Cerebellar nuclear complex (tissue), 1 donor: ENCODE results near the gene LIMCH1.

Experiments used
- DNase-seq, 2 experiments: peaks; one replicate each; lab custom pipeline; 2025; lab: John Stamatoyannopoulos, UW

The LIMCH1 gene

DNA sequence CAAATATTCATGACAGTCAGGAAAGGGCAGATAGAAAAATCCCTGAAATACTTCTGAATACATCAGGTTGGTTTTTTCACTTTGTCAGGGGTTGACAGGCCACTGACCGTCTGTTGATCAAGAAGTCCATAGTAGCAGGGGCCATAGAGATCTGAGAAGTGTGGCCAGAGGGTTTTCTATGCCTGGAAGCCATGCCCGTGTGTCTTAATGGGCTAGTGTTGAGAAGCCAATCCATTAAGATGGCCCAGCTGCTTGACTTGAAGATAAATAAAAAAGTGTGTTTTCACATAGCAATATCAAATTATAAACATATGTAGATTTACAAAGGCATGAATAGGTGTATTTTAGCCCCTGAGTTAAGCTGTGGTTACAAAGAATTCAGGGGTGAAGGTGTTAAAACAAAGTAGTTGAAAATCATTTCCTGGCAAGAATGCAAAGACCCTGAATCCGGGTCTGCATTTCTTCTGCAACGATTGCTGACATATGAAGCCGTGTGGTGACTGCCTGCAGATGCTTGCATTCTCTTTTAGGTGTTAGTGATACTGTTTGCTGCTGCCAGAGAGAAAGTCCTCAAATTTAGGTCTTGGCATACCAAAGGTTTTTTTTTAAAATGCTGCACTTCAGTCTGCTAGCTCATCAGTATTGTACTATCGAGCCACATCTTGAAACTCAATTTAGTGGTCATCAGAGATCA lies 9.3 kb upstream of the LIMCH1 start:
- DNase-seq = no peak

DNA sequence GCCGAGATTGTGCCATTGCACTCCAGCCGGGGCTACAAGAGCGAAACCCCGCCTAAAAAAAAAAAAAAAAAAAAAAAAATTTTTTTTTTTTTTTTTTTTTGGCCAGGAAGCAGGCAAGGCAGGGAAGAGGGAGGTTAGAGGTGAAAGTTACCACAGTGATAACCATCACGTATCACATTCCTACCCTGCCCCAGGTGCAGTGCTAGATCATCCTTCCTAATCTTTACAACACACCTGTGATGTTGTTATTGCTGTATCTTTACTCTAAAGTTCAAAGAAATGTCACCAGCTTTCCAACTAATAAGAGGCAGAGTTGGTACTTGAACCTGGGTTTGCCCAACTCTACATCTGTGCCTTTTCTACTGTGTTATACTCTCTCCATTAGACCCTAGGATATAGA lies 7.2 kb upstream of the LIMCH1 start:
- DNase-seq = no peak

DNA sequence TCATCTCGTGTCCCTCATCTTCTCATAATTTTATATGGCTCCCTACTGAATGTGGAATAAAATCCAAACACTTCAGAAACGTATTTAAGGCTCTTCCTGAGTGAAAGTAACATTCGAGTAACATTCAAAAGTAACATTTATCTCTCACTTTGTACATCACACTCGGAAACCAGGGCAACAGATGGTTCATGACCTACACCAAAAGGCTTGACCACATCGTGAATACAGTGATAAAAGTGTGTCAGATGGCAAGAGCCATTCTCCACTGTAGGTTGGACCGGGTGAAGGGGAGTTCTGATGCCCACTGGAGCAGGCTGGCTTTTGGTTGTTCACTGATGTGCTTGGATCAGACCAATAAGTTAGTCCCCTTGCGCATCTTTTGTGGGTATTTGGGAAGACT lies 5.6 kb upstream of the LIMCH1 start:
- no peak for DNase-seq

DNA sequence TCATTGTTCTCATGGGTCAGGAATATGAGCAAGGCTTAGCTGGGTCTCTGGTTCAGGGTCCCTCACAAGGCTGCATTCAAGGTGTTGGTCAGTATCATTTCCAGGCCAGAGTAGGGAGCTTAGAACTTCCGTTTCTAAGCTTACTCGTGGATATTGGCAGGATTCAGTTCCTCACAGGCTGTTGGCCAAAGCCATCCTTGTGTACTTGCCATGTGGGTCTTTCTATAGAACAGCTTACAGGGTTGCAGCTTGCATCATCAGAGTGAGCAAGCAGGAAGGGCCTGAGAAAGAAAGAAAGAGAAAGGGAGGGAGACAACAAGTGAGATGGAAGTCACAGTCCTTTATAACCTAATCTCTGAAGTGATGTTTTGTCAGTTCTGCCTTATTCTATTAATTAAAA lies 5.1 kb upstream of the LIMCH1 start:
- DNase-seq = no peak

DNA sequence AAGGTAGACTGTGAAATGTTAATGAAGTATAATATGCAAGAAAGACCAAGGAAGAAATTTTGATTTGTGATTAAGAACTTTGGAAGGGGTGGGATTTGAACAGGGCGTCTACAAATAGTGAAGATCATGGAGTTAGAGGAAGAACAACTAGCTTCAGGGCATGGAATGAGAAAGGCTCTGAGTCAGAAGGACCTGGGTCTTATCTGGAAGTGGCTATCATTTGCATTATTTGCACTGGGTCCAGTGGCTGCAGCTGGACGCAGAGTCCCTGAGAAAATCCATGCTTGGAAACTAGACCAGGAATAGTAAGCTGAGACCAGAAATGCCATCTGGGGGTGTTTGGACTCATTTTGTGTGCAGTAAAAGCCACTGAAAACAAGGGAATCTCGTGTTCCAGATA lies 4.3 kb upstream of the LIMCH1 start:
- DNase-seq = no peak

DNA sequence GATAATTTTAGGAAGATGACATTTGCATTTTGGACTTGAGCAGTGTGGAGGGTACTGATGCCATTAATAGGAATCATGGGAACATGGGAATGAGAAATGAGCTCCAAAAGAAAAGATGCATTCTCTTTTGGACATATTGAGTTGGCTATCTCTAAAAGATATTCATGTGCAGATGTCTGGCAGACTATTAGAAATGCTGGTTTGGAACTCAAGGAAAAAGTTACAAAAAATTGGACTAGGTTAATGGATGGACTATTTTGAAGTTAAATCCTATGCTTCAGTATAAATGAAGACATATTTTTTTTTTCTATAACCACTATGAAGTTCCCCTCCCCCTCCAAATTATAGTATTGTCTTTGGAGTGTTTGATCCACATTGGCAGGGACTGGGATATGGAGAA lies 3.6 kb upstream of the LIMCH1 start:
- DNase-seq = no peak

DNA sequence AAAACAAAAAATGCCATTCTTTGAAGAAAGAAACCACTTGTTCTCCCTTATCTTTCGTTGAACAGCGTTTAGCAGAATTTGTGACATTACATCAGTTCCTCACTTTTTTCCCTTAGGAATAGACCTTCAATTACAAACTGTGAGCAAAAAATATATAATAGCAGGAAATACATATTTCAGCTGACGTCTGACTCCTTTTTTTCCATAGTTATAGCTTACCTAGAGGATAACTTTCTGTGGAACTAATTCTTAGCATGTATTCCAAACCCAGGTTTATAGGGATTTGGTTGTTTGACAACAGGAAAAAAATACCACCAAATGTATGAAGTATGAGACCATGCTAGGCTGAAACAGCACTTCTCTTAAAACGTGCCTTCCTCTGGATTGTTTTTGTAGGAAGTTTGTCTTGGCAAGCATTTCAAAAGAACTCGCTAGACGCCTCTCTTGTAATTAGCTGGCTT lies 2.0 kb upstream of the LIMCH1 start:
- DNase-seq = no peak

DNA sequence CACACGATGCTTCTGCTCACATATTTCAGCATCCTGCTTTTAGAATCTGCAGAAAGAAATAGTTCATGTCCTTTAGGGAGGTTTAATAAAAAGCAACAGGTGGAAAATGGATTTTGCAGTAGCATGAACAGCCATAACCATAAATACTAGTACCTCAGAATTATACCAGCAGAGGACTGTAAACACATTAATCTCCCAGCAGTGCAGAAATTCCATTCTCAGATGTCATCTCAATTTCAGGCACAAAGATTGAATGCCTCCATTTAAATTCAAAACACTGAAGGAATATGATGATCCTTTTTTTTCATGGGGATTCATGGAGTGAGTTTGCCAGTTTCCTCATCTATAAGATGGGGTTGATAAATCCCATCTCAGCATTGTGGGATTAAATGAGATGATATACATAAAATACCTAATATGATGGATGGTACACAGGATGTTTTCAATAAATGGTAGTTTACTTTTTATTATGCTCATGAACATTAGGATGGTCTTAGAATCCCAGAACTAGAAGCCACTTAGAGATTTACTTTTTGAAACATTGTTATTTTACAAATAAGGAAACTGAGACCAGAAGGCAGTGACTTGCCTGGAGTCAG lies 566 bp upstream of the LIMCH1 start:
- no peak for DNase-seq

DNA sequence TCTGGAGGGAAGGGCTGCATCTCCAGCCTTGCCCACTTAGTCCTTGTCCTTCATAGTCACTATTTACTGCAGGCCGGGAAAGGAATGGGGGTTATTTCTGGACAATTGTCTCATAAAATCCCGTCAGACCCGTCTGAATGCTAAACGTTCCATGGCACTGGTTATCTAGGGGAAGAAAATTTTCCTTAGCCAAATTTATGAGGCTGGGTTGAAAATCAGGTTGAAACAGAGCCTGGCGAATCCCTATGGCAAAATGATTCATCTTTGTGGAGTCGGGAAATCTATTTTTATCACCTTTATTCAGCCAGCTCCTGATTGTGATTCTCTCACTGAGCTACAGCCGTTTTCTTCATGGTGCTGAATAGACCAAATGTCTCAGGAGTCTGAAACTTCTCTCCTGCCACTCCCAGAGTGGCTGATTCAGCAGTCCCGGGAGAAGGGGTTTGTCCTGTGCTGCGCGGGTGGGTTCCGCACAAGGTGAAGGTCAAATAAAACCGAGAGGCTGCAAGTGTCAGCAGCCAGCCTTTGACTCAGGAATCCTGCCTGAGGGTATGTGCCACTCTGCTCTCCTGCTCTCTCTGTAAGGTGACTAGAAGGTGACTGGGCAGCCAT lies 1.0 kb downstream of the LIMCH1 start:
- no peak for DNase-seq

DNA sequence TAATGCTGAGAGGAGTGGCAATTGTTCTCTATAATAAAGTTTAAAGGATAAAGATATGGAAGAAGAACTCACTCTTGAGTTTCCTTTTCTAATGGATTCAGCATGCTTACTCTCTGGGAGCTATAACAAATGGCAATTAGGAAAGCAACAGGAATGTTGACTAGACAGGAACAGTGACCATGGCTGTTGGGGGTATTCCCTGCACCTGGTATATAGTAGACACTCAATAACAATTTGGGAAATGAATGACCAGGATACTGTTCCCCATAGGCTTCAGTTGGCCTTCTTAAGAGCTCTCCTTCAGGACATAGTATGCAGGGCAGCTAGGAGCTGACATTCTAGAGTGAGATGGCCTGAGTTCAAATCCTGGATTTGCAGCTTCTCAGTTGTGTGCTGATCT lies 1.8 kb downstream of the LIMCH1 start:
- DNase-seq = no peak

DNA sequence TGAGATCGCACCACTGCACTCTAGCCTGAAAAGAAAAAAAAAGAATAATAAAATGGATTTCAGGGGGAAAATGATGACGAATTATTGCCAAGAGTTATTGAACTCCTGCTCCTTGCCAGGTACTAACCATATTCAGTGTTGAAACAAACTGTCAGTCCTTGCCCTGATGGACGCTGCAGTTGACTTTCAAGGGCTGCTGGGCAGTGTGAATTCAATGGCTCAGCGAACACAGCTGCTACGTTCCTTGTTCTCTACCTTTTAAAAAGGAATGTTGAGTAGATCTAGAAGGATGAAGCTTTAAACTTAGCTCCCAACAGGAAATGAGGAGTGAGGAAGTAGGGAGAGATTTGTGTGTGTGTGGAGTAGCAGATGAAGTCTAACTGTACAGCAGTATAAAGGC lies 2.7 kb downstream of the LIMCH1 start:
- no peak for DNase-seq

DNA sequence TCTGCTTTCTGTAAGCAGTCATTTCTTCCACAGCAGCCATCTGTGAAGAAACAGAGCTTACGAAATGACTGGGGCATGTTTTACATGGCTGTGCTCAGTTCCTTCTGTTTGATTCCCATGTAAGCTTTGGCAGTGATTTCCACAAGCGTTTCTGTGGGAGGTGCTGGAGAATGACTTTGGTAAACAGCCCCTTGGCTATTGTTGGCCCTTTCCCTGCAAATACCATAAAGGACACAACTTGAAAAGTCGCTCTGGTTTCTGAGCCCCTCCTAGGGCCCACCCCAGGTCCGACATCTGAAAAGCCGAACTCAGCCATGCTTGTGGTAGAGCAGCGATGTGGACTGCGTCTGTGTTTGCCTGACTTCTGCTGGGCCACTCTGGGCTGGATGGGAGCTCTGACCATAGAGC lies 3.7 kb downstream of the LIMCH1 start:
- no peak for DNase-seq

DNA sequence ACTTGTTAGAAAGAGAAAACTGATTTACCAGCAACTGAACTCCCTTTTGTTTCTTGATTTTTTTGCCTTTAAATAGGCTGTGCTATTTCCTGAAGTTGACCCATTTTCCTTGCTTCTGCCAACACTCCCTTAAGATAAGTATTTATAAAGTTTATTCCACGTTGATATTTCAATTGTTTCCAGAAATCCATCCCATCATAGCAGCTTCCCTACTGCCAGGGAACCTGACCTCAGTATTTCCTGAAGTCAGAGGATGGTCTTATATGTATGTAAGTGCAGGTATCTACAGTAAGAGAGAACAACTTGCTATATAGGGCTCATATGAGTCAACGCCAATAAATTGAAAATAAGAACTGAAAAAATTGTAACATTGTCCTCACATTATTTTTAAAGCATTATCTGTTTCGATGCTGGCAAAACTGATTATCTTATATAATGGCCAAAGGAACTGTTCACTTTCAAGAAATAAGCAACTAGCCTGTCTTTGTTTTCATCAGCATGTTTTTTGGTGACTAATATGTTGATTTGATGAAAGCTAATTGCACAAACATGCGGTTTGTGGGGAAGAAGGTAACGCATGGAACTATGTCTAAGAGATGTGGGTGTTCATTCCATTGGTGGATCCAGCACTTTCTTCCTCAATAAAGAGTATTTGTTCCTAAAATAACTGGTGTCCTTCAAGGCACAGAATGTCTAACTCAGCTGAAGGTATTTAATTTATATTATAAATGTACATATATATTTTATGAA lies 4.7 kb downstream of the LIMCH1 start:
- no peak for DNase-seq

DNA sequence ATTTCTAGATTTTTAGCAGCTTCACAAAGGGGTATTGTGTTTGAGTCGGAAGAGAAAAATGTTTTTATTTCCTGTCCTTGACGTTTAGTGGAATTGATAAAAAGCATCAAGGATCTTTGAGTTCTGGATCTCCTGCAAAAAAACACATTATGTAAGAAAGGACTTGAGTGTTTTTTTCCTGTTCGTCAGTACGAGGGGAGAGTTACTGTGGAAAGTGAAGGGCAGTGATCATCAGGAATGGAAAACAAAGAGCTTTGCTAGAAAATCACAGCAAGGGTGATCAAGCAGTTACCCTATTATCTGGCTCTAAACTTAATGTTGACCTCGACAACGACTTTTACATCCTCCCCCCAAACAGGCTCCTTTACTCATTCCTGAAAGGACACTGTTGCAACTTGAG lies 7.3 kb downstream of the LIMCH1 start:
- no peak for DNase-seq

DNA sequence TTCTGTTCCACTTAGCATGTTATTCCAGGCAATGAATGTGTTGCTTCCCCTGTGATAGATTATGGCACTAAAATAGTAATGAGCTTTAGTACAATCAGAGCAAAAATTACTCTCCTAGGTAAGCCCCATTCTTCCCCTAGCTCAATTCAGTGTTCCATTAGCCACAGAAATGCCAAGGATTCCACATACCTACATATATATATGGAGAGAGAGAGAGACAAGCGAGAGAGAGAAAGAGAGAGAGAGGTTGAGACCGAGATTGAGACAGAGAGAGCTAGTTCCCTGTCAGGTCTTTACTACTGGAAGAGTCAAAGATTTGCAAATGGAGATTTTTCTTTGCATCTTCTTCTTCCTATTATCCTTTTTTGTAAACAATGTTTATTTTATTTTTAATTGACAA lies 8.7 kb downstream of the LIMCH1 start:
- DNase-seq = no peak

DNA sequence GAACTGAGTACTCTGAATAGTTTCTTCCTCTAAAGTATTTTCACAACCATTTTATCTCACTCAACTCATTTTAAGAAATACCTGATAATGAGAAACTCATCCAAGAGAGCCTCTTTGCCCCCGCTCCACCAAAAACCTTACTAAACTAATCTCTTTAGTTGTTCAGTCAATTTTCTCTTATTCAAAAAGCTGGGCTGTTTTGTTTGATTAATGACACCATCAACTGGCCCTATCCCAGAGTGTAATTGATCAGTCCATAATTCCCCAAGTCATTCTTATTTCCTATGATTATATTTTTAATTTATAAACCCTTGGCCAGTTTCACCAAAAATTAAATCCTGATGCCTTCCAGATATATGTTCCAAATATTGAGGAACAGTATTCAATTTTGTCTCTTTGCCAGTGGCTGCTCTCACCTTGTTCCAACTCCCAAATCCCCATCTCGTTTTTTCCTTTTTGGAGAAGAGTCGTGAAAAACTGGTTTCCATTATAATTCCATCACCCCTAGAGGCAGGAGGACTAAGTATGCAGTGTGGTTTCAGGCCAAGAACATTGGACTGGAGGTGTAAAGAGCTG lies 10.4 kb downstream of the LIMCH1 start:
- no peak for DNase-seq

DNA sequence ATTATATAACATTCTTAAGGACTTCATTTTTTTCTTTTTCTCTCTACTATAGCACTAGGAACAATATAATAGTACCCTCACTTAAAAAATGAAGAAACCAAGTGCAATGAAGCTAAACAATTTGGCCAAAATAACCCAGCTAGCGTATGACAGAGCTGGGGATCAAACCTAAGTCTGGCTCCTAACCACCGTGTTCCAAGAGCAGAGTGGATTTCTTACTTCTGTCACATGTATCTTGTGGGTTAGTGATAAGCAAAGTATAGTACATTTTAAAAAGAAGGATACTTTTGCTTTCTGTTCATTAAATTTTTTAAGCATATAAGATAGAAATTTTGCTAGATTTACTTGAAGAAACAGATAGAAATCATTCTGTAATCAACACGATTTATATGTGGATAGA lies 11.5 kb downstream of the LIMCH1 start:
- no peak for DNase-seq

DNA sequence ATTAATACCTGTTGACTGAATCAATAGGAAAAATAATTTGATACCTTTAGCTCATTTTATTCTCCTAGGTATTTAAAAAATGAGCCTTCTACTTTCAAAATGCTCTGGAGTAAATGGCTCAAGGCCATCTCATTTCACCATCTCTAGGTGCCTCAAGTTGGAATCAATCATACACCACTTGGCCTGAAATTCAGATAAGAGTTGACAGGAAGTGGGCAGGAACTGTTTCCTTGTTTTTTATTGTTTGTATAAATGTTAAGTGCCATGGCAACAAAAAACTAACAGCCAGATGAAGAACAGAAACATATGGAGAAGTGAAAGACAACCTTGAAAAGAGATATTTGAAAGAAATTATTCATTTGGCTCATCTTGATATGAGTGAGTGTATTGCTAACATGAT lies 12.4 kb downstream of the LIMCH1 start:
- DNase-seq = no peak

DNA sequence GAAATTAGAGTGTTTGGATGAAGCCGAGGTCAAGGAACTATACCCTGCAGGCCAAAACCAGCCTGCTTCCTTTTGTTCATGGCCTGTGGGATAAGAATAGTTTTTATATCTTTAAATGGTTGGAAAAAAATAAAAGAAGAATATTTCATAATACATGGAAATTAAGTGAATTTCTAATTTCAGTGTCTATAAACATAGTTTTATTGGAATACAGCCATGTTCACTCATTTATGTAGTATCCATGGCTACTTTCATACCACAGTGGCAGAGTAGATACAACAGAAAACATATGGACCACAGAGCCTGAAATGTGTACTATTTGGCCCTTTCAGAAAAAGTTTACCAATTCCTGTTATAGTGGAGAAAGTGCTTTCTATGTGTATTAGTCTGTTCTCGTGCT lies 13.6 kb downstream of the LIMCH1 start:
- DNase-seq = no peak

DNA sequence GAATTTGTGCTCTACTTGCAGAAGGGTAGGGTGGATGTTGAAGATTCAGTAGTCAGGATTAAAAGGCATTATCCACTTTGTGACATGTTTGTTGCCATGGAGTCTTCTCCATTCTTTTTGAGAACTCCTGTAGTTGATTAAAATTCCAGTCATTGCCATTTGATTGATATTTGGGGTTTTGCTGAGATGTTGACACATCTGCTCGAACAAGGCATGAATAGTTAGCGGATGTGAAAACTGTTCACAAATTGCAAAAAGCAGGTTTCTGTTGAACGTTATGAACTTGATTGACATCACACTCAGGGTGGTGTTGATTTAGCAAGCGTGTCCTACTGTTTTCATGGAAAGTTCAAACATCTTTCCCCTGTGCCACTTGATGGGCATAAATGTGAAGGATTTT lies 16.9 kb downstream of the LIMCH1 start:
- no peak for DNase-seq

DNA sequence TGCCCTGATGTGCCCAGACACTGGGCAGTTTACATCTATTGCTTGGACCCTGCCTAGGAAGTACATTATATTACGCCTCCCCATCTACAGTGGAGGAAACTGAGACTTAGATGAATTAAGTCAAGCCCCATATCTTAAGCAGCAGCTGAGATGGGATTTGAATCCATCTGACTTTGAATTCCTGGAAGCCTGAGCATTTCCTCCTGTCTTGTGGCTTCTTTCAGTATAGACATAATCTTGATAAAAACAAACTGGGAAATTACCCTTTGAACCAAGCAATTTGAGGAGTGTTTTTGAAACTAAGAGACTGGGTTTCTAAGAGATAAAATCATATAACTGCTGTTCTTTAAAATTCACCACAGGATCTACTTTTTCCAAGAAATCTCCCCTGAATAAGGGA lies 18.6 kb downstream of the LIMCH1 start:
- DNase-seq = no peak

DNA sequence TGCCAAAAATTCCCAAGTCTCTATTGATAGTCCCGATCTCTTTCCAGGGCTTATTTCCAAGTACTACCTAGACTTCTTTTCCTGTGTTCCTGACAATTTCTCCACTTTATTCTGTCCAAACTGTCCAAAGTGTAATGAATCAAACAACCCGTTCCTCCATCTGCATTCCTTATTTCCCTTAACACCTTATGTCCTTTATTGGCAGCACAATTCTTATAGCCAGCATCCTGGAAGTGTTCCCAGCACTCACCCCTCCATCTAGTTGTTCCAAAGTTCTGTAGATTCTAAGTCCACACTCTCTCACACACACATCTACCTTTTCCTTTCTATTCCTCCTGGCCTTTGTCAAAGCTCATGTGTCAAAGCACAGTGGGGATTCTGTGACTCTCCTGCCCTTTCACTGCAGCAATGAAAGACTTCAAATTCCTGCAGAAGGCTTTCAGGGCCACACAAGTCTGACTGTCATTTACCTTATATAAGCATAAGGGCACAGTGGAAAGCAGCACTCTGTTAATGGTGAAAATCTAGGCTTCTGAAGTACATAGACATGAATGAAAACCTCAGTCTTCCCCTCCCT lies 22.1 kb downstream of the LIMCH1 start:
- DNase-seq = no peak
